GM18502 (cell line): ENCODE results near the gene IQCK.

Source experiments
- ATAC-seq: cut with Tn5 transposase; IDR thresholded peaks from one replicate; pipeline ENCODE4 v1.9.1; 2021; ENCODE audit warnings: mild to moderate bottlenecking; ENCODE audit not compliant: unreplicated experiment, poor library complexity

IQCK gene

GRCh38 chr16:19753815-19754643, 36.0 kb downstream of the IQCK start:
- no peak for ATAC-seq

GRCh38 chr16:19754644-19755036, 36.6 kb downstream of the IQCK start:
- no peak for ATAC-seq

- no peak for ATAC-seq
Observed at GRCh38 chr16:19755268-19755667, 37.2 kb downstream of the IQCK start.

- ATAC-seq = no peak
Observed at GRCh38 chr16:19757026-19757425, 39.0 kb downstream of the IQCK start.

- no peak for ATAC-seq
Observed at GRCh38 chr16:19757762-19758595, 39.9 kb downstream of the IQCK start.

GRCh38 chr16:19760356-19761060, 42.4 kb downstream of the IQCK start:
- no peak for ATAC-seq

GRCh38 chr16:19765860-19766553, 47.9 kb downstream of the IQCK start:
- no peak for ATAC-seq

- no peak for ATAC-seq
Observed at GRCh38 chr16:19766554-19766884, 48.4 kb downstream of the IQCK start.

- no peak for ATAC-seq
Observed at GRCh38 chr16:19766988-19767387, 48.9 kb downstream of the IQCK start.

GRCh38 chr16:19767497-19767896, 49.4 kb downstream of the IQCK start:
- ATAC-seq = no peak

GRCh38 chr16:19769239-19769638, 51.2 kb downstream of the IQCK start:
- ATAC-seq = no peak

GRCh38 chr16:19771040-19771439, 53.0 kb downstream of the IQCK start:
- no peak for ATAC-seq

- no peak for ATAC-seq
Observed at GRCh38 chr16:19771796-19772195, 53.7 kb downstream of the IQCK start.

GRCh38 chr16:19774024-19774423, 56.0 kb downstream of the IQCK start:
- ATAC-seq = no peak

- no peak for ATAC-seq
Observed at GRCh38 chr16:19776147-19776546, 58.1 kb downstream of the IQCK start.

GRCh38 chr16:19776565-19776964, 58.5 kb downstream of the IQCK start:
- ATAC-seq = no peak

GRCh38 chr16:19780321-19780720, 62.2 kb downstream of the IQCK start:
- no peak for ATAC-seq

- no peak for ATAC-seq
Observed at GRCh38 chr16:19781226-19781625, 63.2 kb downstream of the IQCK start.

GRCh38 chr16:19783363-19784182, 65.5 kb downstream of the IQCK start:
- ATAC-seq = no peak
